ENCODE data around the gene SEC24A.

Gene SEC24A

GRCh38 chr5:134724872-134725271 lies 76.3 kb downstream of the SEC24A start:
- no peaks in the 10 kb centered on the region for H3K79me2 ChIP-seq (ENCODE audit: low read length)
- no peaks in the 10 kb centered on the region for H3K9me3 ChIP-seq (ENCODE audit: insufficient read depth, low read length)
- no peak for TF ChIP-seq EZH2phosphoT487 (IDR thresholded peaks at IDR 0.05; ENCODE audit: low read depth)
- TF ChIP-seq, protein P1, sequence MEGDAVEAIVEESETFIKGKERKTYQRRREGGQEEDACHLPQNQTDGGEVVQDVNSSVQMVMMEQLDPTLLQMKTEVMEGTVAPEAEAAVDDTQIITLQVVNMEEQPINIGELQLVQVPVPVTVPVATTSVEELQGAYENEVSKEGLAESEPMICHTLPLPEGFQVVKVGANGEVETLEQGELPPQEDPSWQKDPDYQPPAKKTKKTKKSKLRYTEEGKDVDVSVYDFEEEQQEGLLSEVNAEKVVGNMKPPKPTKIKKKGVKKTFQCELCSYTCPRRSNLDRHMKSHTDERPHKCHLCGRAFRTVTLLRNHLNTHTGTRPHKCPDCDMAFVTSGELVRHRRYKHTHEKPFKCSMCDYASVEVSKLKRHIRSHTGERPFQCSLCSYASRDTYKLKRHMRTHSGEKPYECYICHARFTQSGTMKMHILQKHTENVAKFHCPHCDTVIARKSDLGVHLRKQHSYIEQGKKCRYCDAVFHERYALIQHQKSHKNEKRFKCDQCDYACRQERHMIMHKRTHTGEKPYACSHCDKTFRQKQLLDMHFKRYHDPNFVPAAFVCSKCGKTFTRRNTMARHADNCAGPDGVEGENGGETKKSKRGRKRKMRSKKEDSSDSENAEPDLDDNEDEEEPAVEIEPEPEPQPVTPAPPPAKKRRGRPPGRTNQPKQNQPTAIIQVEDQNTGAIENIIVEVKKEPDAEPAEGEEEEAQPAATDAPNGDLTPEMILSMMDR (IDR thresholded peaks at IDR 0.05; ENCODE audit: low read depth, low read length): no peak
- H3K27ac ChIP-seq (ENCODE audit: low read length): no peak overlapping the region
- H3K27me3 ChIP-seq (ENCODE audit: low read depth, low read length): no peaks in the 10 kb centered on the region
- no peak overlapping the region for H3K9ac ChIP-seq (ENCODE audit: low read length)
- no peak overlapping the region for H3K4me3 ChIP-seq (ENCODE audit: low read length)
- H4K20me1 ChIP-seq (ENCODE audit: insufficient read depth, low read length): peaks cover 3% of the 10 kb centered on the region; the same call in 1 of the 2 replicates
- no peak overlapping the region for H3K4me2 ChIP-seq (ENCODE audit: low read length)
- no peaks in the 10 kb centered on the region for H3K4me1 ChIP-seq (ENCODE audit: low read length)
- no peak overlapping the region for H2AFZ ChIP-seq (ENCODE audit: low read depth, low read length)
- peaks cover 11% of the 10 kb centered on the region for H3K36me3 ChIP-seq (replicated peaks; ENCODE audit: low read depth, low read length)

- H4K20me1 ChIP-seq (ENCODE audit: insufficient read depth, low read length): no peaks in the 10 kb centered on the region
- TF ChIP-seq, protein P1 (IDR thresholded peaks at IDR 0.05; ENCODE audit: low read depth, low read length): no peak
- TF ChIP-seq EZH2phosphoT487 (IDR thresholded peaks at IDR 0.05; ENCODE audit: low read depth): no peak
- no peak overlapping the region for H3K27ac ChIP-seq (ENCODE audit: low read length)
- no peak overlapping the region for H3K9ac ChIP-seq (ENCODE audit: low read length)
- peaks cover 15% of the 10 kb centered on the region for H3K4me1 ChIP-seq (ENCODE audit: low read length)
- H2AFZ ChIP-seq (ENCODE audit: low read depth, low read length): no peak overlapping the region
- no peak overlapping the region for H3K4me2 ChIP-seq (ENCODE audit: low read length)
- no peaks in the 10 kb centered on the region for H3K36me3 ChIP-seq (replicated peaks; ENCODE audit: low read depth, low read length)
- no peaks in the 10 kb centered on the region for H3K9me3 ChIP-seq (ENCODE audit: insufficient read depth, low read length)
- H3K4me3 ChIP-seq (ENCODE audit: low read length): no peak overlapping the region
- no peaks in the 10 kb centered on the region for H3K27me3 ChIP-seq (ENCODE audit: low read depth, low read length)
- no peaks in the 10 kb centered on the region for H3K79me2 ChIP-seq (ENCODE audit: low read length)
Observed at GRCh38 chr5:134732819-134733218, 84.2 kb downstream of the SEC24A start.

- TF ChIP-seq, protein P1 (IDR thresholded peaks at IDR 0.05; ENCODE audit: low read depth, low read length): no peak
- TF ChIP-seq EZH2phosphoT487 (IDR thresholded peaks at IDR 0.05; ENCODE audit: low read depth): no peak
- H3K79me2 ChIP-seq (ENCODE audit: low read length): peaks cover 15% of the 10 kb centered on the region
- no peak overlapping the region for H3K4me3 ChIP-seq (ENCODE audit: low read length)
- H3K27ac ChIP-seq (ENCODE audit: low read length): no peak overlapping the region
- H4K20me1 ChIP-seq (ENCODE audit: insufficient read depth, low read length): no peaks in the 10 kb centered on the region
- H2AFZ ChIP-seq (ENCODE audit: low read depth, low read length): no peak overlapping the region
- H3K27me3 ChIP-seq (ENCODE audit: low read depth, low read length): no peaks in the 10 kb centered on the region
- H3K4me2 ChIP-seq (ENCODE audit: low read length): no peak overlapping the region
- no peak overlapping the region for H3K9ac ChIP-seq (ENCODE audit: low read length)
- H3K4me1 ChIP-seq (ENCODE audit: low read length): peaks cover 23% of the 10 kb centered on the region
- H3K9me3 ChIP-seq (ENCODE audit: insufficient read depth, low read length): no peaks in the 10 kb centered on the region
- no peaks in the 10 kb centered on the region for H3K36me3 ChIP-seq (replicated peaks; ENCODE audit: low read depth, low read length)
Observed at GRCh38 chr5:134735243-134735642, 86.7 kb downstream of the SEC24A start.

GRCh38 chr5:134736173-134736812 lies 87.7 kb downstream of the SEC24A start:
- TF ChIP-seq, protein P1 (IDR thresholded peaks at IDR 0.05; ENCODE audit: low read depth, low read length): no peak
- TF ChIP-seq EZH2phosphoT487 (IDR thresholded peaks at IDR 0.05; ENCODE audit: low read depth): no peak
- no peak overlapping the region for H3K9ac ChIP-seq (ENCODE audit: low read length)

More at GRCh38 chr5:134736173-134736812, 87.7 kb downstream of the SEC24A start:
- peak overlapping the region; percentile 41; the same call in 1 of the 2 replicates for H2AFZ ChIP-seq (ENCODE audit: low read depth, low read length)
- no peaks in the 10 kb centered on the region for H4K20me1 ChIP-seq (ENCODE audit: insufficient read depth, low read length)
- H3K9me3 ChIP-seq (ENCODE audit: insufficient read depth, low read length): no peaks in the 10 kb centered on the region
- peak overlapping the region; percentile 9; the same call in 1 of the 2 replicates for H3K27ac ChIP-seq (ENCODE audit: low read length)
- no peak overlapping the region for H3K4me3 ChIP-seq (ENCODE audit: low read length)
- no peak overlapping the region; the same call in 1 of the 2 replicates for H3K4me2 ChIP-seq (ENCODE audit: low read length)
- peaks cover 4% of the 10 kb centered on the region for H3K36me3 ChIP-seq (replicated peaks; ENCODE audit: low read depth, low read length)
- H3K4me1 ChIP-seq (ENCODE audit: low read length): peaks cover 23% of the 10 kb centered on the region
- peaks cover 23% of the 10 kb centered on the region for H3K79me2 ChIP-seq (ENCODE audit: low read length)
- H3K27me3 ChIP-seq (ENCODE audit: low read depth, low read length): no peaks in the 10 kb centered on the region

Measured in OCI-LY3 (cell line).